ENCODE measurements around the gene LMAN1L. TPM values are rescaled to one million over a fixed set of nuclear protein-coding genes. Genes with fewer than 3 reads are reported as not detected.

LMAN1L gene
- polyA plus RNA-seq, 3 donors = 0.08 TPM; not detected in 2

DNA sequence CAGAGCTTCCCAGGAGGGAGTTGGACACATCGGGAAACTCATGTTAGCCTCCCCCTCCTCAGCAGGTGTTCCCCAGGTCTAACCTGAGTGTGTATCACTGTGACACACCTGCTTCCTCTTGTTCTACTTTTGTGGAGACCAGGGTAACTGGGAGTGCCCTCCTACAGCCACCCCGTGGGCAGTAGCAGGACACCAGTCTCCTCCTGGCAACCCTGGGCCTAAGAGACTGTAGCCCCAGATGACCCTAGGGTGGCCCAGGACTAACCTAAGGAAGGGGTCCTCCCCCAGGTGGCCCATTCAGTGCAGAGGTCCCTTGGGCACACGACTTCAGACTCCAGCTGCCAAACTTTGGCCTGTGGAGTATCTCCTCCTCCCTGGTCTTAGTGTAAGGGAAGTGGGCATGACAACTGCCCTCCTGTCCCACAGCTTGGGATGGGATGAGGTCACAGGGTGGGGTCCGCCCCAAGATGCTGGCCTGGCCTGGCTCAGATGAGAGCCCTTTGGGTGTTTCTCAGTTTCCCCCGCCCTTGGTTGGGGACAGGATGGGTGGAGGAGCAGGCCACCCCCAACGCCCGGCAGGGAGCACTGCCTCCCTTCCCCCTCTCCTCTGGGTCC is 26.0 kb upstream of the LMAN1L start:
- peaks cover 37 to 53% of the 10 kb centered on the region in 2 donors for H3K36me3 Mint-ChIP-seq
- Histone ChIP-seq H3K27ac (ENCODE audit: low read depth in 1 of 2, low read length in 2 of 2) (peak overlapping the region; percentile 96 to 97), H3K36me3 (replicated peaks in 1 of 2; ENCODE audit: control insufficient read depth in 1 of 2, insufficient read depth in 2 of 2, low read length in 2 of 2) (peaks cover 7 to 10% of the 10 kb centered on the region in 2 donors), H3K27me3 (ENCODE audit: control insufficient read depth in 2 of 2, insufficient read depth in 2 of 2, low read length in 2 of 2) (no peaks in the 10 kb centered on the region), H3K79me2 (ENCODE audit: insufficient read depth, low read length) (peaks cover 88% of the 10 kb centered on the region), H3K4me3 (replicated peaks in 1 of 3; ENCODE audit: low read depth in 2 of 3, low read length in 3 of 3) (peak overlapping the region; percentile 0 to 100 (median 8)), H3K4me2 (replicated peaks; ENCODE audit: extremely low read depth, low read length, poor library complexity, severe bottlenecking) (peak overlapping the region; percentile 93), H3K9me3 (replicated peaks in 1 of 2; ENCODE audit: control insufficient read depth in 1 of 2, insufficient read depth in 1 of 2, low read length in 2 of 2) (no peaks in the 10 kb centered on the region), H4K20me1 (ENCODE audit: insufficient read depth, low read length) (peaks cover 14% of the 10 kb centered on the region), H3K9ac (ENCODE audit: insufficient read depth, low read length, poor library complexity, severe bottlenecking) (peak overlapping the region; percentile 76), H2AFZ (ENCODE audit: insufficient read depth, low read depth, low read length, poor library complexity, severe bottlenecking) (no peak overlapping the region), H3K4me1 (ENCODE audit: control insufficient read depth in 1 of 2, insufficient read depth in 2 of 2, low read length in 2 of 2) (peaks cover 84 to 89% of the 10 kb centered on the region in 2 donors)
- no peak for TF ChIP-seq CTCF (IDR thresholded peaks at IDR 0.05)
- H3K4me3 Mint-ChIP-seq = peak overlapping the region; percentile 86 to 95
- peaks cover 0 to 2% (median 0%) of the 10 kb centered on the region in 3 donors for H3K27me3 Mint-ChIP-seq (ENCODE audit: low read depth in 3 of 3)
- peaks cover 78% of the 10 kb centered on the region for H3K4me1 Mint-ChIP-seq
- peaks cover 0 to 2% (median 0%) of the 10 kb centered on the region in 7 donors for H3K9me3 Mint-ChIP-seq
- WGBS (ENCODE audit: insufficient coverage) = 0% methylated on average over 1 of the region's 7 CpGs
- H3K27ac Mint-ChIP-seq = peak overlapping the region; percentile 99 to 100 (median 100)
- DNase-seq = peak; percentile 67 to 79 (median 72)
- intact Hi-C loops (cut with micrococcal nuclease) = loop anchor here in 1 of 2 donors (2.0 kb wide), 1 partner anchor 16 kb away; no protein-coding TSS in a partner anchor

DNA sequence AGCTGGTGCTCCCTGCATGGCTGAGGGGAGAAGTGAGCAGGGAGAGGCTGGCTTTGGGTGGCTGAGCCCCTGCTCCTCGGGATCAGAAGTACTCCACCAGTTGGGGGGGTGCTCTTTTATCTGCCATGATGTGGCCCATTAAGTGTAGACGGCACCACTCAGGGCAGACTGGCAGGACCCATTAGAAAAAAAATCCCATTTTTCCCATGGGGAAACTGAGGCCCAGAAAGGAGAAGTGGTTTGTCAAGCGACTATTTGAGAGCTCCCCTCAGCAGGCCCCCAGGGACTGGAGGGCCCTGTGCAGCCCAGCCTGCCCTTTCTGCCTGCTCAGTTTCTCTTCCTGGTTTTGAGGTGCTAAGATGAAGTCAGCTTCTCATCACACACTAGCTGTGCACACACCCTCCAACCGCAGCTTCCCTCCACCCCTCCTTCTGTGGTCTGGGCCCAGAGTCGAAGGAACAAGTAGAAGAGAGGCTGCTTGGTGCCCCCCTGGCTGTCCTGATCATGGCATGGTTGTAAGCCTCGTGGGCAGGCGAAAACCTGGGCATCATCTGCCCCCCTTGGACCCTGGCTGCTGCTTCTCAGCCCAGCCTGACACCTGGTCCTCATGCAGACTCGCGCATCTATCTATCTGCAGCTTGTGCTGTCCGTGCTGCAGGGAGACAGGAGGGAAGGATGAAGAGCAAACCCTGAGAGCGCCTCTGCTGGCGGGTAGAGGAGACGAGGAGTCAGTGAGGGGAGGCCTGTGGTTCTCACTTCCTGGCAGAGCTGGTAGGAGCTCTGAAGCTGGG is 25.2 kb upstream of the LMAN1L start:
- peak; percentile 82 for TF ChIP-seq CTCF (IDR thresholded peaks at IDR 0.05)
- Histone ChIP-seq H3K9me3 (replicated peaks in 1 of 2; ENCODE audit: control insufficient read depth in 1 of 2, insufficient read depth in 1 of 2, low read length in 2 of 2) (no peaks in the 10 kb centered on the region), H3K4me1 (ENCODE audit: control insufficient read depth in 1 of 2, insufficient read depth in 2 of 2, low read length in 2 of 2) (peaks cover 91 to 95% of the 10 kb centered on the region in 2 donors), H3K4me3 (replicated peaks in 1 of 3; ENCODE audit: low read depth in 2 of 3, low read length in 3 of 3) (peak overlapping the region in 2 of 3 experiments; percentile 46 to 100), H3K36me3 (replicated peaks in 1 of 2; ENCODE audit: control insufficient read depth in 1 of 2, insufficient read depth in 2 of 2, low read length in 2 of 2) (peaks cover 12 to 17% of the 10 kb centered on the region in 2 donors), H4K20me1 (ENCODE audit: insufficient read depth, low read length) (peaks cover 20% of the 10 kb centered on the region), H3K27ac (ENCODE audit: low read depth in 1 of 2, low read length in 2 of 2) (peak overlapping the region; percentile 96 to 97), H2AFZ (ENCODE audit: insufficient read depth, low read depth, low read length, poor library complexity, severe bottlenecking) (no peak overlapping the region), H3K27me3 (ENCODE audit: control insufficient read depth in 2 of 2, insufficient read depth in 2 of 2, low read length in 2 of 2) (no peaks in the 10 kb centered on the region), H3K79me2 (ENCODE audit: insufficient read depth, low read length) (peaks cover 94% of the 10 kb centered on the region), H3K9ac (ENCODE audit: insufficient read depth, low read length, poor library complexity, severe bottlenecking) (peak overlapping the region; percentile 76), H3K4me2 (replicated peaks; ENCODE audit: extremely low read depth, low read length, poor library complexity, severe bottlenecking) (peak overlapping the region; percentile 93)
- peaks cover 86% of the 10 kb centered on the region for H3K4me1 Mint-ChIP-seq
- intact Hi-C loops (cut with micrococcal nuclease) = loop anchor here in 1 of 2 donors (2.0 kb wide), 1 partner anchor 17 kb away; no protein-coding TSS in a partner anchor
- DNase-seq = peak; percentile 92 to 96 (median 95)
- peak overlapping the region; percentile 94 to 95 for H3K4me3 Mint-ChIP-seq
- peaks cover 44 to 61% of the 10 kb centered on the region in 2 donors for H3K36me3 Mint-ChIP-seq
- WGBS (ENCODE audit: insufficient coverage) = 0% methylated on average over 9 of the region's 13 CpGs
- peaks cover 0 to 2% (median 0%) of the 10 kb centered on the region in 7 donors for H3K9me3 Mint-ChIP-seq
- H3K27ac Mint-ChIP-seq = peak overlapping the region; percentile 99 to 100 (median 100)
- H3K27me3 Mint-ChIP-seq (ENCODE audit: low read depth in 3 of 3) = peaks cover 0 to 2% (median 0%) of the 10 kb centered on the region in 3 donors

Data from CD14-positive monocyte (primary cell).